CD8-positive, alpha-beta memory T cell (primary cell): ENCODE results near the gene NAGLU. TPM values are rescaled to one million over a fixed set of nuclear protein-coding genes. Genes with fewer than 3 reads are reported as not detected.

Source experiments
- CTCF ChIA-PET: fragments of 350-600 bp; sonication (Branson Sonifier 250); formaldehyde crosslinking; loops from one replicate; lab custom pipeline; 2021; ENCODE audit warnings: antibody characterized with exemption; lab: Charles Lee
- POLR2A ChIA-PET: fragments of 350-600 bp; sonication (Branson Sonifier 250); formaldehyde crosslinking; loops from one replicate; lab custom pipeline; 2021; ENCODE audit warnings: antibody characterized with exemption; lab: Charles Lee
- DNase-seq, 5 donors: peaks; one replicate each; pipeline versions ENCODE4 v3.0.0 to v3.0.0-alpha.2; 2020 to 2022; ENCODE audit warnings: mixed read lengths in 1 of 5
- H3K27ac ChIP-seq: one replicate; pipeline ENCODE4 v1.7.0; 2013; ENCODE audit warnings: low read depth, mild to moderate bottlenecking, low read length, moderate library complexity
- H3K27me3 ChIP-seq: 2 replicates; pipeline ENCODE4 v1.7.0; 2013; ENCODE audit warnings: low read length, mild to moderate bottlenecking; ENCODE audit not compliant: insufficient read depth, poor library complexity, severe bottlenecking
- H3K36me3 ChIP-seq: 2 replicates; pipeline ENCODE4 v1.7.0; 2013; ENCODE audit warnings: mild to moderate bottlenecking, low read length, moderate library complexity; ENCODE audit not compliant: insufficient read depth
- H3K4me1 ChIP-seq: 2 replicates; pipeline ENCODE4 v1.7.0; 2013; ENCODE audit warnings: mild to moderate bottlenecking, low read length, moderate library complexity; ENCODE audit not compliant: insufficient read depth
- H3K4me3 ChIP-seq: 2 replicates; pipeline ENCODE4 v1.7.0; 2013; ENCODE audit warnings: mild to moderate bottlenecking, low read length
- H3K9me3 ChIP-seq: 2 replicates; pipeline ENCODE4 v1.7.0; 2013; ENCODE audit warnings: mild to moderate bottlenecking, low read length
- H3K27ac Mint-ChIP-seq, 8 donors: one replicate each; pipeline ENCODE4 v1.8.0; 2020 to 2021; ENCODE audit warnings: mixed read lengths in 8 of 8, mild to moderate bottlenecking in 6 of 8, inconsistent platforms in 3 of 8, moderate library complexity in 3 of 8
- H3K27me3 Mint-ChIP-seq, 2 donors: one replicate each; pipeline ENCODE4 v1.8.0; 2020 to 2021; ENCODE audit warnings: mixed read lengths in 2 of 2, mild to moderate bottlenecking in 1 of 2, moderate library complexity in 1 of 2
- H3K36me3 Mint-ChIP-seq, 3 donors: one replicate each; pipeline ENCODE4 v1.8.0; 2020 to 2021; ENCODE audit warnings: mixed read lengths in 3 of 3, inconsistent platforms in 1 of 3, mild to moderate bottlenecking in 1 of 3
- H3K4me1 Mint-ChIP-seq, 3 donors: one replicate each; pipeline ENCODE4 v1.8.0; 2020 to 2021; ENCODE audit warnings: mixed read lengths in 3 of 3, inconsistent platforms in 1 of 3, mild to moderate bottlenecking in 1 of 3
- H3K4me3 Mint-ChIP-seq, 7 donors: one replicate each; pipeline ENCODE4 v1.8.0; 2020 to 2021; ENCODE audit warnings: mixed read lengths in 7 of 7, mild to moderate bottlenecking in 6 of 7, moderate library complexity in 4 of 7, inconsistent platforms in 2 of 7
- H3K9me3 Mint-ChIP-seq, 5 donors: one replicate each; pipeline ENCODE4 v1.8.0; 2020 to 2022; ENCODE audit warnings: mixed read lengths in 5 of 5, mild to moderate bottlenecking in 3 of 5, moderate library complexity in 2 of 5, inconsistent platforms in 1 of 5
- polyA plus RNA-seq: library from polyadenylated mRNA; unstranded; fragments of 300-500 nt; fragmentation: Illumina TruSeq; gene quantifications from one replicate; pipeline ENCODE4 v1.2.3, GENCODE V29; 2021
- total RNA-seq, 2 experiments: library from RNA; stranded (reverse); gene quantifications; one replicate each; pipeline ENCODE4 v1.2.3, GENCODE V29; 2021

NAGLU gene
- total and polyA plus RNA-seq, 3 experiments from 2014 or later = 15.8 to 17.4 (median 17.0) TPM

GRCh38 chr17:42585353-42585752 lies 49.3 kb downstream of the NAGLU start:
- Histone ChIP-seq H3K4me1 (no peaks in the 10 kb centered on the region), H3K4me3 (no peak overlapping the region), H3K27ac (no peak overlapping the region), H3K36me3 (peaks cover 71% of the 10 kb centered on the region), H3K27me3 (no peaks in the 10 kb centered on the region), H3K9me3 (no peaks in the 10 kb centered on the region)
- Mint-ChIP-seq H3K4me3 (no peak overlapping the region), H3K36me3 (peaks cover 3 to 98% (median 15%) of the 10 kb centered on the region in 3 donors), H3K27me3 (no peaks in the 10 kb centered on the region), H3K27ac (peak overlapping the region in 1 of 8 donors; percentile 14), H3K4me1 (peaks cover 3 to 7% (median 6%) of the 10 kb centered on the region in 3 donors), H3K9me3 (no peaks in the 10 kb centered on the region)
- no peak for DNase-seq
- ChIA-PET POLR2A (no interaction called here), CTCF (interaction anchor here (2.4 kb wide), 1 partner anchor 7 kb away, joined by 7 read pairs; the partner anchor contains the start of gene PSMC3IP)

- H3K4me1 Mint-ChIP-seq = peaks cover 3 to 11% (median 7%) of the 10 kb centered on the region in 3 donors
- no peak overlapping the region for H3K4me3 Mint-ChIP-seq
- no peak for DNase-seq
- ChIA-PET POLR2A (interaction anchor here (0.7 to 1.1 kb wide), 3 partner anchors 9 to 24 kb away, joined by 3 to 4 read pairs (median 3); partner anchors contain the start of gene PSMC3IP), CTCF (interaction anchor here (0.6 to 2.4 kb wide), 3 partner anchors 9 to 38 kb away, joined by 3 to 7 read pairs (median 3); partner anchors contain the start of genes PSMC3IP, RETREG3 and TUBG1)
- H3K36me3 ChIP-seq = peaks cover 77% of the 10 kb centered on the region
- H3K27me3 Mint-ChIP-seq = no peaks in the 10 kb centered on the region
- H3K9me3 Mint-ChIP-seq = no peaks in the 10 kb centered on the region
- H3K9me3 ChIP-seq = no peaks in the 10 kb centered on the region
- H3K27me3 ChIP-seq = no peaks in the 10 kb centered on the region
- peak overlapping the region in 6 of 8 donors; percentile 22 to 95 (median 72) for H3K27ac Mint-ChIP-seq
- peaks cover 3 to 100% (median 15%) of the 10 kb centered on the region in 3 donors for H3K36me3 Mint-ChIP-seq
- no peak overlapping the region for H3K27ac ChIP-seq
- H3K4me1 ChIP-seq = no peaks in the 10 kb centered on the region
- no peak overlapping the region for H3K4me3 ChIP-seq
Observed at GRCh38 chr17:42586514-42587230, 50.6 kb downstream of the NAGLU start.

- no peak overlapping the region for H3K4me3 Mint-ChIP-seq
- ChIA-PET CTCF (interaction anchor here (1.1 kb wide), 1 partner anchor 12 kb away, joined by 3 read pairs; no protein-coding TSS in a partner anchor), POLR2A (no interaction called here)
- no peaks in the 10 kb centered on the region for H3K9me3 Mint-ChIP-seq
- no peaks in the 10 kb centered on the region for H3K27me3 Mint-ChIP-seq
- DNase-seq = no peak
- no peak overlapping the region for H3K27ac ChIP-seq
- H3K4me1 ChIP-seq = no peaks in the 10 kb centered on the region
- H3K27ac Mint-ChIP-seq = no peak overlapping the region
- no peaks in the 10 kb centered on the region for H3K9me3 ChIP-seq
- no peak overlapping the region for H3K4me3 ChIP-seq
- peaks cover 41% of the 10 kb centered on the region for H3K36me3 ChIP-seq
- H3K27me3 ChIP-seq = no peaks in the 10 kb centered on the region
- peaks cover 10 to 26% (median 14%) of the 10 kb centered on the region in 3 donors for H3K4me1 Mint-ChIP-seq
- H3K36me3 Mint-ChIP-seq = peaks cover 0 to 84% (median 6%) of the 10 kb centered on the region in 3 donors
Observed at GRCh38 chr17:42590886-42591285, 54.8 kb downstream of the NAGLU start.

- no peak overlapping the region for H3K4me3 ChIP-seq
- H3K27me3 ChIP-seq = no peaks in the 10 kb centered on the region
- Mint-ChIP-seq H3K27me3 (no peaks in the 10 kb centered on the region), H3K4me1 (peaks cover 11 to 29% (median 16%) of the 10 kb centered on the region in 3 donors), H3K4me3 (no peak overlapping the region), H3K27ac (no peak overlapping the region), H3K9me3 (no peaks in the 10 kb centered on the region), H3K36me3 (peaks cover 2 to 81% (median 5%) of the 10 kb centered on the region in 3 donors)
- POLR2A ChIA-PET = interaction anchor here (0.6 to 1.0 kb wide), 2 partner anchors 14 to 625 kb away, joined by 4 to 5 read pairs; no protein-coding TSS in a partner anchor
- no peak overlapping the region for H3K27ac ChIP-seq
- CTCF ChIA-PET = interaction anchor here (1.1 to 1.7 kb wide), 2 partner anchors 13 to 17 kb away, joined by 3 to 5 read pairs; no protein-coding TSS in a partner anchor
- DNase-seq = no peak
- no peaks in the 10 kb centered on the region for H3K4me1 ChIP-seq
- no peaks in the 10 kb centered on the region for H3K9me3 ChIP-seq
- peaks cover 36% of the 10 kb centered on the region for H3K36me3 ChIP-seq
Observed at GRCh38 chr17:42591411-42591810, 55.4 kb downstream of the NAGLU start.

Other genes with a start within 250 kb of the NAGLU start
- 100 to 1,000 TPM; 259 to 263 TPM for gene STAT5A, start 247.7 kb upstream of the NAGLU start, total RNA-seq
- gene STAT5A, start 247.7 kb upstream of the NAGLU start, polyA plus RNA-seq = 90.3 TPM
- gene STAT3, start 147.8 kb upstream of the NAGLU start, total RNA-seq = 100 to 1,000 TPM; 148 to 155 TPM
- 166 TPM for gene STAT3, start 147.8 kb upstream of the NAGLU start, polyA plus RNA-seq
- gene CAVIN1, start 113.0 kb upstream of the NAGLU start, total RNA-seq = under 1 TPM; 0.18 to 0.22 TPM
- gene CAVIN1, start 113.0 kb upstream of the NAGLU start, polyA plus RNA-seq = not detected
- 1 to 10 TPM; 3.0 to 3.6 TPM for gene ATP6V0A1, start 77.4 kb upstream of the NAGLU start, total RNA-seq
- 5.5 TPM for gene ATP6V0A1, start 77.4 kb upstream of the NAGLU start, polyA plus RNA-seq
- under 1 TPM; 0.29 to 0.37 TPM for gene HSD17B1, start 16.7 kb downstream of the NAGLU start, total RNA-seq
- gene HSD17B1, start 16.7 kb downstream of the NAGLU start, polyA plus RNA-seq = 0.48 TPM
- gene COASY, start 25.9 kb downstream of the NAGLU start, total RNA-seq = 100 to 1,000 TPM; 103 to 107 TPM
- gene COASY, start 25.9 kb downstream of the NAGLU start, polyA plus RNA-seq = 65.6 TPM
- gene MLX, start 30.9 kb downstream of the NAGLU start, total RNA-seq = 10 to 100 TPM; 61.8 to 62.3 TPM
- 52.1 TPM for gene MLX, start 30.9 kb downstream of the NAGLU start, polyA plus RNA-seq
- 10 to 100 TPM; 35.9 to 36.2 TPM for gene PSMC3IP, start 41.5 kb downstream of the NAGLU start, total RNA-seq
- gene PSMC3IP, start 41.5 kb downstream of the NAGLU start, polyA plus RNA-seq = 0.83 TPM
- gene RETREG3, start 73.1 kb downstream of the NAGLU start, total RNA-seq = 10 to 100 TPM; 39.7 to 40.3 TPM
- gene RETREG3, start 73.1 kb downstream of the NAGLU start, polyA plus RNA-seq = 109 TPM
- gene TUBG1, start 73.4 kb downstream of the NAGLU start, total RNA-seq = 100 to 1,000 TPM; 112 to 119 TPM
- gene TUBG1, start 73.4 kb downstream of the NAGLU start, polyA plus RNA-seq = 11.1 TPM
- 10 to 100 TPM; 10.6 to 11.6 TPM for gene TUBG2, start 123.0 kb downstream of the NAGLU start, total RNA-seq
- 3.4 TPM for gene TUBG2, start 123.0 kb downstream of the NAGLU start, polyA plus RNA-seq
- under 1 TPM; 0.38 to 0.70 TPM for gene PLEKHH3, start 140.8 kb downstream of the NAGLU start, total RNA-seq
- not detected for gene PLEKHH3, start 140.8 kb downstream of the NAGLU start, polyA plus RNA-seq
- gene CCR10, start 145.6 kb downstream of the NAGLU start, total RNA-seq = under 1 TPM; 0.18 to 0.20 TPM
- 1.9 TPM for gene CCR10, start 145.6 kb downstream of the NAGLU start, polyA plus RNA-seq
- gene CNTNAP1, start 146.3 kb downstream of the NAGLU start, total RNA-seq = 1 to 10 TPM; 1.2 to 1.7 TPM
- 1.1 TPM for gene CNTNAP1, start 146.3 kb downstream of the NAGLU start, polyA plus RNA-seq
- gene EZH1, start 208.8 kb downstream of the NAGLU start, total RNA-seq = 10 to 100 TPM; 40.8 to 42.6 TPM
- 37.2 TPM for gene EZH1, start 208.8 kb downstream of the NAGLU start, polyA plus RNA-seq
- gene RAMP2, start 225.0 kb downstream of the NAGLU start, total RNA-seq = not detected
- not detected for gene RAMP2, start 225.0 kb downstream of the NAGLU start, polyA plus RNA-seq
- gene VPS25, start 237.2 kb downstream of the NAGLU start, total RNA-seq = 100 to 1,000 TPM; 101 to 108 TPM
- 63.8 TPM for gene VPS25, start 237.2 kb downstream of the NAGLU start, polyA plus RNA-seq
- under 1 TPM; 0.18 to 0.55 TPM for gene WNK4, start 244.4 kb downstream of the NAGLU start, total RNA-seq
- gene WNK4, start 244.4 kb downstream of the NAGLU start, polyA plus RNA-seq = not detected